ENCODE results near the gene GABRE. TPM values are rescaled to one million over a fixed set of nuclear protein-coding genes. Genes with fewer than 3 reads are reported as not detected.

Gene GABRE, protein sequence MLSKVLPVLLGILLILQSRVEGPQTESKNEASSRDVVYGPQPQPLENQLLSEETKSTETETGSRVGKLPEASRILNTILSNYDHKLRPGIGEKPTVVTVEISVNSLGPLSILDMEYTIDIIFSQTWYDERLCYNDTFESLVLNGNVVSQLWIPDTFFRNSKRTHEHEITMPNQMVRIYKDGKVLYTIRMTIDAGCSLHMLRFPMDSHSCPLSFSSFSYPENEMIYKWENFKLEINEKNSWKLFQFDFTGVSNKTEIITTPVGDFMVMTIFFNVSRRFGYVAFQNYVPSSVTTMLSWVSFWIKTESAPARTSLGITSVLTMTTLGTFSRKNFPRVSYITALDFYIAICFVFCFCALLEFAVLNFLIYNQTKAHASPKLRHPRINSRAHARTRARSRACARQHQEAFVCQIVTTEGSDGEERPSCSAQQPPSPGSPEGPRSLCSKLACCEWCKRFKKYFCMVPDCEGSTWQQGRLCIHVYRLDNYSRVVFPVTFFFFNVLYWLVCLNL
- 5.4 and 11.0 TPM in 2 replicates for total RNA-seq

GRCh38 chrX:151974336-151975227, at the start of gene GABRE:
Gene GABRE, minus strand, starts transcription at chrX:151974676. Its CDS starts 51 bp downstream, at chrX:151974625.

DNA sequence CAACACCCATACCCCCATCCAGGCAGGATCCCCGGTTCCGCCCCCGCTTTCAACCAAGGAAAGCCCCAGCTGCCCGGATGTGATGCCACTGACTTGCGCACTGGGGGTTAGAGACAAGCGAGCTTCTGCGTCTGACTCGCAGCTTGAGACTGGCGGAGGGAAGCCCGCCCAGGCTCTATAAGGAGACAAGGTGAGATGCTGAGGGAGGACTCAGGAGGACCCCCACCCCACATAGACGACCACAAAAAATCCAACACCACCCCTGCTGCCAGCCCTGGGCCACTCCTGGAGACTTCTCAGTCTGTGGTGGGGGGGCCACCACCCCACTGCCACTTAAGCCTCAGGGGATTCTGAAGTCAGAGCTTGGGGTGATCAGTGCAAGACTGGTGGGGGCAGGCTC, 61.7 kb downstream of the GABRE start, which contains the start of gene MAGEA4:
Gene MAGEA4, plus strand, starts transcription at position 110 of the 400 bp plus-strand sequence. CDS start 10,776 bp downstream, outside the sequence.

Other genes with a start within 250 kb of the GABRE start
- gene CNGA2, start 239.9 kb downstream of the GABRE start, total RNA-seq = not detected in 2 replicates
- not detected in 2 replicates for gene MAGEA4, start 61.8 kb downstream of the GABRE start, total RNA-seq
- not detected in 2 replicates for gene MAGEA10, start 163.9 kb upstream of the GABRE start, total RNA-seq

All from placental epithelial cell (primary cell).